ENCODE data around the gene ZNF664.

The ZNF664 gene

GRCh38 chr12:123935956-123936355, 37.1 kb upstream of the ZNF664 start:
- no peak overlapping the region for H3K27ac ChIP-seq (ENCODE audit: low read length)
- no peaks in the 10 kb centered on the region for H3K27me3 ChIP-seq (ENCODE audit: low read depth, low read length)
- H3K4me1 ChIP-seq (ENCODE audit: control insufficient read depth in 1 of 2, insufficient read depth in 2 of 2, low read length in 2 of 2), result no peaks in the 10 kb centered on the region
- no peak overlapping the region for H3K4me3 ChIP-seq (ENCODE audit: low read depth in 1 of 2, low read length in 2 of 2)
- no peaks in the 10 kb centered on the region for H3K9me3 ChIP-seq (ENCODE audit: control insufficient read depth in 1 of 2, low read length in 2 of 2)
- H3K36me3 ChIP-seq (ENCODE audit: control insufficient read depth in 1 of 2, insufficient read depth in 2 of 2, low read length in 2 of 2), result peaks cover 13 to 36% of the 10 kb centered on the region in 2 donors

GRCh38 chr12:123936471-123936870, 36.5 kb upstream of the ZNF664 start:
- Histone ChIP-seq H3K27ac (ENCODE audit: low read length) (no peak overlapping the region), H3K36me3 (ENCODE audit: control insufficient read depth in 1 of 2, insufficient read depth in 2 of 2, low read length in 2 of 2) (peaks cover 13 to 41% of the 10 kb centered on the region in 2 donors), H3K9me3 (ENCODE audit: control insufficient read depth in 1 of 2, low read length in 2 of 2) (no peaks in the 10 kb centered on the region), H3K4me1 (ENCODE audit: control insufficient read depth in 1 of 2, insufficient read depth in 2 of 2, low read length in 2 of 2) (no peaks in the 10 kb centered on the region), H3K27me3 (ENCODE audit: low read depth, low read length) (no peaks in the 10 kb centered on the region), H3K4me3 (ENCODE audit: low read depth in 1 of 2, low read length in 2 of 2) (no peak overlapping the region)

GRCh38 chr12:123936956-123937706, 35.9 kb upstream of the ZNF664 start:
- H3K27ac ChIP-seq (ENCODE audit: low read length), result no peak overlapping the region
- no peaks in the 10 kb centered on the region for H3K27me3 ChIP-seq (ENCODE audit: low read depth, low read length)
- no peaks in the 10 kb centered on the region for H3K4me1 ChIP-seq (ENCODE audit: control insufficient read depth in 1 of 2, insufficient read depth in 2 of 2, low read length in 2 of 2)
- peaks cover 19 to 48% of the 10 kb centered on the region in 2 donors for H3K36me3 ChIP-seq (ENCODE audit: control insufficient read depth in 1 of 2, insufficient read depth in 2 of 2, low read length in 2 of 2)
- H3K4me3 ChIP-seq (ENCODE audit: low read depth in 1 of 2, low read length in 2 of 2), result no peak overlapping the region
- H3K9me3 ChIP-seq (ENCODE audit: control insufficient read depth in 1 of 2, low read length in 2 of 2), result no peaks in the 10 kb centered on the region

- H3K36me3 ChIP-seq (ENCODE audit: control insufficient read depth in 1 of 2, insufficient read depth in 2 of 2, low read length in 2 of 2), result peaks cover 27 to 56% of the 10 kb centered on the region in 2 donors
- H3K9me3 ChIP-seq (ENCODE audit: control insufficient read depth in 1 of 2, low read length in 2 of 2), result no peaks in the 10 kb centered on the region
- no peaks in the 10 kb centered on the region for H3K4me1 ChIP-seq (ENCODE audit: control insufficient read depth in 1 of 2, insufficient read depth in 2 of 2, low read length in 2 of 2)
- no peaks in the 10 kb centered on the region for H3K27me3 ChIP-seq (ENCODE audit: low read depth, low read length)
- H3K27ac ChIP-seq (ENCODE audit: low read length), result no peak overlapping the region
- H3K4me3 ChIP-seq (ENCODE audit: low read depth in 1 of 2, low read length in 2 of 2), result no peak overlapping the region
Observed at GRCh38 chr12:123937707-123938591, 35.1 kb upstream of the ZNF664 start.

- H3K36me3 ChIP-seq (ENCODE audit: control insufficient read depth in 1 of 2, insufficient read depth in 2 of 2, low read length in 2 of 2), result peaks cover 28 to 65% of the 10 kb centered on the region in 2 donors
- H3K9me3 ChIP-seq (ENCODE audit: control insufficient read depth in 1 of 2, low read length in 2 of 2), result no peaks in the 10 kb centered on the region
- H3K27ac ChIP-seq (ENCODE audit: low read length), result no peak overlapping the region
- H3K27me3 ChIP-seq (ENCODE audit: low read depth, low read length), result no peaks in the 10 kb centered on the region
- no peaks in the 10 kb centered on the region for H3K4me1 ChIP-seq (ENCODE audit: control insufficient read depth in 1 of 2, insufficient read depth in 2 of 2, low read length in 2 of 2)
- H3K4me3 ChIP-seq (ENCODE audit: low read depth in 1 of 2, low read length in 2 of 2), result no peak overlapping the region
Observed at GRCh38 chr12:123938679-123939480, 34.1 kb upstream of the ZNF664 start.

GRCh38 chr12:123939716-123940626, 33.0 kb upstream of the ZNF664 start:
- no peaks in the 10 kb centered on the region for H3K4me1 ChIP-seq (ENCODE audit: control insufficient read depth in 1 of 2, insufficient read depth in 2 of 2, low read length in 2 of 2)
- no peak overlapping the region for H3K4me3 ChIP-seq (ENCODE audit: low read depth in 1 of 2, low read length in 2 of 2)
- H3K36me3 ChIP-seq (ENCODE audit: control insufficient read depth in 1 of 2, insufficient read depth in 2 of 2, low read length in 2 of 2), result peaks cover 28 to 75% of the 10 kb centered on the region in 2 donors
- H3K9me3 ChIP-seq (ENCODE audit: control insufficient read depth in 1 of 2, low read length in 2 of 2), result no peaks in the 10 kb centered on the region
- H3K27ac ChIP-seq (ENCODE audit: low read length), result no peak overlapping the region
- H3K27me3 ChIP-seq (ENCODE audit: low read depth, low read length), result no peaks in the 10 kb centered on the region

- H3K27me3 ChIP-seq (ENCODE audit: low read depth, low read length), result no peaks in the 10 kb centered on the region
- H3K4me3 ChIP-seq (ENCODE audit: low read depth in 1 of 2, low read length in 2 of 2), result no peak overlapping the region
- no peaks in the 10 kb centered on the region for H3K4me1 ChIP-seq (ENCODE audit: control insufficient read depth in 1 of 2, insufficient read depth in 2 of 2, low read length in 2 of 2)
- H3K9me3 ChIP-seq (ENCODE audit: control insufficient read depth in 1 of 2, low read length in 2 of 2), result no peaks in the 10 kb centered on the region
- H3K36me3 ChIP-seq (ENCODE audit: control insufficient read depth in 1 of 2, insufficient read depth in 2 of 2, low read length in 2 of 2), result peaks cover 28 to 81% of the 10 kb centered on the region in 2 donors
- no peak overlapping the region for H3K27ac ChIP-seq (ENCODE audit: low read length)
Observed at GRCh38 chr12:123940627-123940966, 32.4 kb upstream of the ZNF664 start.

- Histone ChIP-seq H3K4me3 (ENCODE audit: low read depth in 1 of 2, low read length in 2 of 2) (no peak overlapping the region), H3K27me3 (ENCODE audit: low read depth, low read length) (no peaks in the 10 kb centered on the region), H3K4me1 (ENCODE audit: control insufficient read depth in 1 of 2, insufficient read depth in 2 of 2, low read length in 2 of 2) (no peaks in the 10 kb centered on the region), H3K27ac (ENCODE audit: low read length) (no peak overlapping the region), H3K9me3 (ENCODE audit: control insufficient read depth in 1 of 2, low read length in 2 of 2) (no peaks in the 10 kb centered on the region), H3K36me3 (ENCODE audit: control insufficient read depth in 1 of 2, insufficient read depth in 2 of 2, low read length in 2 of 2) (peaks cover 28 to 81% of the 10 kb centered on the region in 2 donors)
Observed at GRCh38 chr12:123941000-123941399, 32.0 kb upstream of the ZNF664 start.

- no peaks in the 10 kb centered on the region for H3K9me3 ChIP-seq (ENCODE audit: control insufficient read depth in 1 of 2, low read length in 2 of 2)
- no peak overlapping the region for H3K4me3 ChIP-seq (ENCODE audit: low read depth in 1 of 2, low read length in 2 of 2)
- peaks cover 28 to 77% of the 10 kb centered on the region in 2 donors for H3K36me3 ChIP-seq (ENCODE audit: control insufficient read depth in 1 of 2, insufficient read depth in 2 of 2, low read length in 2 of 2)
- H3K27ac ChIP-seq (ENCODE audit: low read length), result no peak overlapping the region
- no peaks in the 10 kb centered on the region for H3K27me3 ChIP-seq (ENCODE audit: low read depth, low read length)
- no peaks in the 10 kb centered on the region for H3K4me1 ChIP-seq (ENCODE audit: control insufficient read depth in 1 of 2, insufficient read depth in 2 of 2, low read length in 2 of 2)
Observed at GRCh38 chr12:123941624-123942237, 31.3 kb upstream of the ZNF664 start.

- Histone ChIP-seq H3K4me3 (ENCODE audit: low read depth in 1 of 2, low read length in 2 of 2) (no peak overlapping the region), H3K27me3 (ENCODE audit: low read depth, low read length) (no peaks in the 10 kb centered on the region), H3K4me1 (ENCODE audit: control insufficient read depth in 1 of 2, insufficient read depth in 2 of 2, low read length in 2 of 2) (no peaks in the 10 kb centered on the region), H3K27ac (ENCODE audit: low read length) (no peak overlapping the region), H3K9me3 (ENCODE audit: control insufficient read depth in 1 of 2, low read length in 2 of 2) (no peaks in the 10 kb centered on the region), H3K36me3 (ENCODE audit: control insufficient read depth in 1 of 2, insufficient read depth in 2 of 2, low read length in 2 of 2) (peaks cover 28 to 71% of the 10 kb centered on the region in 2 donors)
Observed at GRCh38 chr12:123942238-123942653, 30.8 kb upstream of the ZNF664 start.
